Measurements from ENCODE around the gene BTN3A1.

DNA sequence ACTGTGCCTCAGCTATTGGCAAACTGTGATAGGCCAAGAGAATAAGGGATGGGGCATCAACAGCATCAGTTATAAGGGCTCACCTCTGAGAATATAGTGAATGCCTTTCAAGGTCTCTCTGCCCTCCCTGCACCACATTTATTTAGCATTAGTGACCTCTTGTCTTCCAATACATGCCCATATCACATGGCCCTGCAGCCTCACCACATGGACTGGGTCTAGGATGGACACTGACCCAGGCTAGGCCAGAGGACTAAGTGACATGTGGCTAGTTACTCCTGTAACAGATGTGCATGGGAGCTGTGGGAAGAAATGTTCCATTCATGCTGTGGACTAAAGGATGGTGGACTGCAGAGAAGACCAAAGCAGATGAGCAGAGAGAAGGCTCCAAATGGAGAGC lies 22.3 kb upstream of the BTN3A1 start:
- TF ChIP-seq, protein P1, sequence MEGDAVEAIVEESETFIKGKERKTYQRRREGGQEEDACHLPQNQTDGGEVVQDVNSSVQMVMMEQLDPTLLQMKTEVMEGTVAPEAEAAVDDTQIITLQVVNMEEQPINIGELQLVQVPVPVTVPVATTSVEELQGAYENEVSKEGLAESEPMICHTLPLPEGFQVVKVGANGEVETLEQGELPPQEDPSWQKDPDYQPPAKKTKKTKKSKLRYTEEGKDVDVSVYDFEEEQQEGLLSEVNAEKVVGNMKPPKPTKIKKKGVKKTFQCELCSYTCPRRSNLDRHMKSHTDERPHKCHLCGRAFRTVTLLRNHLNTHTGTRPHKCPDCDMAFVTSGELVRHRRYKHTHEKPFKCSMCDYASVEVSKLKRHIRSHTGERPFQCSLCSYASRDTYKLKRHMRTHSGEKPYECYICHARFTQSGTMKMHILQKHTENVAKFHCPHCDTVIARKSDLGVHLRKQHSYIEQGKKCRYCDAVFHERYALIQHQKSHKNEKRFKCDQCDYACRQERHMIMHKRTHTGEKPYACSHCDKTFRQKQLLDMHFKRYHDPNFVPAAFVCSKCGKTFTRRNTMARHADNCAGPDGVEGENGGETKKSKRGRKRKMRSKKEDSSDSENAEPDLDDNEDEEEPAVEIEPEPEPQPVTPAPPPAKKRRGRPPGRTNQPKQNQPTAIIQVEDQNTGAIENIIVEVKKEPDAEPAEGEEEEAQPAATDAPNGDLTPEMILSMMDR (IDR thresholded peaks at IDR 0.05; ENCODE audit: low read depth, low read length, poor library complexity, severe bottlenecking), result no peak
- TF ChIP-seq EZH2phosphoT487 (IDR thresholded peaks at IDR 0.05; ENCODE audit: borderline replicate concordance, low read length), result no peak

All from DOHH2 (cell line).